CD14-positive monocyte (primary cell): ENCODE measurements around the gene SLC9A7. TPM values are rescaled to one million over a fixed set of nuclear protein-coding genes. Genes with fewer than 3 reads are reported as not detected.
A peak's percentile ranks its signal among the peaks of the same experiment; 100 is the strongest.

Experiments
- DNase-seq, 3 donors: peaks; one replicate each; pipeline ENCODE4 v3.0.0-alpha.2; 2011 to 2022
- H2AFZ ChIP-seq: 2 replicates; pipeline ENCODE4 v1.6.0; 2012; ENCODE audit warnings: mild to moderate bottlenecking, low read depth, low read length, inconsistent platforms; ENCODE audit not compliant: insufficient read depth, poor library complexity, severe bottlenecking
- H3K27ac ChIP-seq, 2 donors: 1 replicate in 1 of 2; 2 replicates in 1 of 2; pipeline ENCODE4 v1.5.1; 2012 to 2013; ENCODE audit warnings: low read length in 2 of 2, control low read depth in 1 of 2, inconsistent platforms in 1 of 2, low read depth in 1 of 2, mild to moderate bottlenecking in 1 of 2
- H3K27me3 ChIP-seq, 2 donors: one replicate each; pipeline versions ENCODE4 v1.6.0 to v1.6.1; 2011 to 2013; ENCODE audit warnings: low read length in 2 of 2; ENCODE audit not compliant: control insufficient read depth in 2 of 2, insufficient read depth in 2 of 2
- H3K36me3 ChIP-seq, 2 donors: replicated peaks in 1 of 2; 1 replicate in 1 of 2; 2 replicates in 1 of 2; pipeline versions ENCODE4 v1.5.1 to v1.6.1; 2012 to 2013; ENCODE audit warnings: low read length in 2 of 2, control low read depth in 1 of 2, inconsistent platforms in 1 of 2, mild to moderate bottlenecking in 1 of 2; ENCODE audit not compliant: insufficient read depth in 2 of 2, control insufficient read depth in 1 of 2
- H3K4me1 ChIP-seq, 2 donors: 1 replicate in 1 of 2; 2 replicates in 1 of 2; pipeline versions ENCODE4 v1.5.1 to v1.6.1; 2012 to 2013; ENCODE audit warnings: low read length in 2 of 2, control low read depth in 1 of 2, inconsistent platforms in 1 of 2, mild to moderate bottlenecking in 1 of 2, moderate library complexity in 1 of 2; ENCODE audit not compliant: insufficient read depth in 2 of 2, control insufficient read depth in 1 of 2
- H3K4me2 ChIP-seq: replicated peaks from 2 replicates; pipeline ENCODE3; 2012; ENCODE audit warnings: low read length, moderate library complexity, mild to moderate bottlenecking; ENCODE audit not compliant: poor library complexity, severe bottlenecking; ENCODE audit errors: extremely low read depth
- H3K4me3 ChIP-seq, 3 experiments: fragments of 200-600 bp in 1 of 3; sonication (generic) in 1 of 3; replicated peaks in 1 of 3; 1 replicate in 2 of 3; 2 replicates in 1 of 3; pipeline ENCODE4 v1.5.1; 2011 to 2013; ENCODE audit warnings: low read length in 3 of 3, mild to moderate bottlenecking in 3 of 3, control low read depth in 2 of 3, low read depth in 2 of 3, inconsistent platforms in 1 of 3, moderate library complexity in 1 of 3
- H3K79me2 ChIP-seq: 2 replicates; pipeline ENCODE4 v1.6.0; 2012; ENCODE audit warnings: mild to moderate bottlenecking, control low read depth, inconsistent platforms, low read length, moderate library complexity; ENCODE audit not compliant: insufficient read depth
- H3K9ac ChIP-seq: 2 replicates; pipeline ENCODE4 v1.6.0; 2017; ENCODE audit warnings: low read length, mild to moderate bottlenecking; ENCODE audit not compliant: insufficient read depth, poor library complexity, severe bottlenecking
- H3K9me3 ChIP-seq, 2 donors: replicated peaks in 1 of 2; 1 replicate in 1 of 2; 2 replicates in 1 of 2; pipeline versions ENCODE4 v1.5.1 to v1.6.1; 2012 to 2013; ENCODE audit warnings: low read length in 2 of 2, control low read depth in 1 of 2; ENCODE audit not compliant: control insufficient read depth in 1 of 2, insufficient read depth in 1 of 2
- H4K20me1 ChIP-seq: 2 replicates; pipeline ENCODE4 v1.6.0; 2012; ENCODE audit warnings: mild to moderate bottlenecking, low read length, control low read depth, moderate library complexity; ENCODE audit not compliant: insufficient read depth
- H3K27ac Mint-ChIP-seq, 7 donors: one replicate each; pipeline ENCODE4 v1.8.0; 2020; ENCODE audit warnings: mild to moderate bottlenecking in 7 of 7, mixed read lengths in 7 of 7, moderate library complexity in 6 of 7, inconsistent platforms in 2 of 7
- H3K27me3 Mint-ChIP-seq, 3 donors: one replicate each; pipeline ENCODE4 v1.8.0; 2021 to 2022; ENCODE audit warnings: low read depth in 3 of 3, mild to moderate bottlenecking in 3 of 3, mixed read lengths in 3 of 3, moderate library complexity in 3 of 3, inconsistent platforms in 1 of 3
- H3K36me3 Mint-ChIP-seq, 2 donors: one replicate each; pipeline ENCODE4 v1.8.0; 2020; ENCODE audit warnings: mixed read lengths in 2 of 2, inconsistent platforms in 1 of 2, mild to moderate bottlenecking in 1 of 2
- H3K4me1 Mint-ChIP-seq: one replicate; pipeline ENCODE4 v1.8.0; 2020; ENCODE audit warnings: mild to moderate bottlenecking, mixed read lengths
- H3K4me3 Mint-ChIP-seq, 2 donors: one replicate each; pipeline ENCODE4 v1.8.0; 2020; ENCODE audit warnings: mild to moderate bottlenecking in 2 of 2, mixed read lengths in 2 of 2, moderate library complexity in 1 of 2
- H3K9me3 Mint-ChIP-seq, 7 donors: one replicate each; pipeline ENCODE4 v1.8.0; 2020 to 2022; ENCODE audit warnings: mixed read lengths in 7 of 7, mild to moderate bottlenecking in 6 of 7, moderate library complexity in 6 of 7, inconsistent platforms in 2 of 7
- CTCF ChIP-seq: fragments of 200-600 bp; IDR thresholded peaks from one replicate; pipeline ENCODE4 v1.8.0; 2022; ENCODE audit warnings: antibody characterized with exemption, mild to moderate bottlenecking
- WGBS: methylation state at CpG from one replicate; pipeline ENCODE4 v1.1.5; 2013; ENCODE audit warnings: missing lambda C conversion rate; ENCODE audit not compliant: insufficient coverage; 5-methylcytosine and 5-hydroxymethylcytosine counted together
- intact Hi-C, 2 donors: fragments of 100-400 bp; cut with micrococcal nuclease; formaldehyde crosslinking; loops; one replicate each; pipeline versions ENCODE4 v1.15.0 to v1.15.1; 2023
- polyA plus RNA-seq, 3 donors: library from polyadenylated mRNA; depleted of rRNA in 1 of 3; unstranded in 2 of 3; stranded (reverse) in 1 of 3; fragments of 300-500 nt in 2 of 3; fragments of >200 nt in 1 of 3; fragmentation: Illumina TruSeq in 2 of 3; gene quantifications; 1 replicate in 2 of 3; 2 replicates in 1 of 3; pipeline ENCODE4 v1.2.3, GENCODE V29; 2012 to 2021

Gene SLC9A7
- polyA plus RNA-seq, 3 donors = 0.73 to 2.0 (median 1.0) TPM

GRCh38 chrX:46678232-46678631 is 80.7 kb downstream of the SLC9A7 start:
- Histone ChIP-seq H3K9ac (no peak overlapping the region), H3K9me3 (no peaks in the 10 kb centered on the region), H2AFZ (no peak overlapping the region), H3K27ac (no peak overlapping the region), H4K20me1 (no peaks in the 10 kb centered on the region), H3K27me3 (no peaks in the 10 kb centered on the region), H3K4me2 (no peak overlapping the region), H3K4me1 (peaks cover 8 to 9% of the 10 kb centered on the region in 2 donors), H3K36me3 (no peaks in the 10 kb centered on the region), H3K79me2 (no peaks in the 10 kb centered on the region), H3K4me3 (no peak overlapping the region)
- H3K4me1 Mint-ChIP-seq = peaks cover 13% of the 10 kb centered on the region
- no peak overlapping the region for H3K4me3 Mint-ChIP-seq
- H3K9me3 Mint-ChIP-seq = peaks cover 0 to 2% (median 0%) of the 10 kb centered on the region in 7 donors
- no peak for DNase-seq
- H3K36me3 Mint-ChIP-seq = no peaks in the 10 kb centered on the region
- intact Hi-C loops = no loop called here
- no peak overlapping the region for H3K27ac Mint-ChIP-seq
- no CpG with 5 or more reads among the region's 2 CpGs for WGBS
- no peak for TF ChIP-seq CTCF
- peaks cover 0 to 12% (median 0%) of the 10 kb centered on the region in 3 donors for H3K27me3 Mint-ChIP-seq

- H3K9ac ChIP-seq = no peak overlapping the region
- Mint-ChIP-seq H3K9me3 (peaks cover 0 to 2% (median 0%) of the 10 kb centered on the region in 7 donors), H3K4me3 (no peak overlapping the region), H3K27me3 (peaks cover 0 to 14% (median 0%) of the 10 kb centered on the region in 3 donors), H3K4me1 (peaks cover 10% of the 10 kb centered on the region), H3K36me3 (no peaks in the 10 kb centered on the region), H3K27ac (peak overlapping the region in 1 of 7 donors; percentile 68)
- H2AFZ ChIP-seq = no peak overlapping the region
- 100% methylated on average over 3 of the region's 10 CpGs for WGBS
- no peaks in the 10 kb centered on the region for H3K79me2 ChIP-seq
- no peak overlapping the region for H3K4me2 ChIP-seq
- H3K4me3 ChIP-seq = no peak overlapping the region
- intact Hi-C loops = no loop called here
- TF ChIP-seq CTCF = no peak
- no peak overlapping the region for H3K27ac ChIP-seq
- H3K27me3 ChIP-seq = peaks cover 0 to 2% of the 10 kb centered on the region in 2 donors
- no peaks in the 10 kb centered on the region for H3K9me3 ChIP-seq
- H4K20me1 ChIP-seq = no peaks in the 10 kb centered on the region
- peak; percentile 23 to 75 (median 47) for DNase-seq
- peaks cover 8 to 9% of the 10 kb centered on the region in 2 donors for H3K4me1 ChIP-seq
- no peaks in the 10 kb centered on the region for H3K36me3 ChIP-seq
Measured at GRCh38 chrX:46676399-46677356, 82.2 kb downstream of the SLC9A7 start.
